Astrocyte of the cerebellum (primary cell): Measurements from ENCODE around the gene SLC13A5.

Source experiments
- DNase-seq: peaks from one replicate; pipeline ENCODE4 v3.0.0-alpha.2; 2011; ENCODE audit warnings: low read depth
- H3K4me3 ChIP-seq: 2 replicates; pipeline ENCODE4 v1.5.1; 2011; ENCODE audit warnings: mild to moderate bottlenecking, low read depth, low read length, moderate library complexity
- in situ Hi-C: cut with HindIII; loops from 2 replicates; pipeline ENCODE4 v1.10.0; 2017; ENCODE audit warnings: low sequenced_read_pairs
- TF ChIP-seq, protein P1 (sequence below): IDR thresholded peaks from 2 replicates; pipeline ENCODE4 v1.5.1; 2012; ENCODE audit warnings: low read length, low read depth, moderate library complexity, mild to moderate bottlenecking; ENCODE audit errors: missing control alignments

Gene SLC13A5

DNA sequence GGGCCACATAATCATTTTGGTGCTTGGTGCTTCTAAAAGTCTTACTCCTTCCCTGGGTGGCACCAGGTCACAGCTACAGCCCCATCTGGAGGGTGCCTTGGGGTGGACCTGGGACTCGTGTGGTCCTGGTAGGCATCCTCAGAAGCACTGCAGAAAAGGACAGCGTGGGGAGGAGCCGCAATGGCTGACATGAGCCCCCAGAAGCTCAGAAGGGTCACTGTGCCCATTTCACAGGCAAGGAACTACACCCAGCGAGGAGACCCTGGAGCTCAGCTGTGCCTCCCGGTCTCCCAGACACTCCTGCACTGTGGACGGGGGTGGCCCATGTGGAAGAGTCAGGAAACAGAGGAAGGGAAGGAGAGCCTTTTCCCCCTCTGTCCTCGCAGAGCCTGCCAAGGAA, 35.2 kb downstream of the SLC13A5 start:
- TF ChIP-seq, protein P1, sequence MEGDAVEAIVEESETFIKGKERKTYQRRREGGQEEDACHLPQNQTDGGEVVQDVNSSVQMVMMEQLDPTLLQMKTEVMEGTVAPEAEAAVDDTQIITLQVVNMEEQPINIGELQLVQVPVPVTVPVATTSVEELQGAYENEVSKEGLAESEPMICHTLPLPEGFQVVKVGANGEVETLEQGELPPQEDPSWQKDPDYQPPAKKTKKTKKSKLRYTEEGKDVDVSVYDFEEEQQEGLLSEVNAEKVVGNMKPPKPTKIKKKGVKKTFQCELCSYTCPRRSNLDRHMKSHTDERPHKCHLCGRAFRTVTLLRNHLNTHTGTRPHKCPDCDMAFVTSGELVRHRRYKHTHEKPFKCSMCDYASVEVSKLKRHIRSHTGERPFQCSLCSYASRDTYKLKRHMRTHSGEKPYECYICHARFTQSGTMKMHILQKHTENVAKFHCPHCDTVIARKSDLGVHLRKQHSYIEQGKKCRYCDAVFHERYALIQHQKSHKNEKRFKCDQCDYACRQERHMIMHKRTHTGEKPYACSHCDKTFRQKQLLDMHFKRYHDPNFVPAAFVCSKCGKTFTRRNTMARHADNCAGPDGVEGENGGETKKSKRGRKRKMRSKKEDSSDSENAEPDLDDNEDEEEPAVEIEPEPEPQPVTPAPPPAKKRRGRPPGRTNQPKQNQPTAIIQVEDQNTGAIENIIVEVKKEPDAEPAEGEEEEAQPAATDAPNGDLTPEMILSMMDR: no peak

DNA sequence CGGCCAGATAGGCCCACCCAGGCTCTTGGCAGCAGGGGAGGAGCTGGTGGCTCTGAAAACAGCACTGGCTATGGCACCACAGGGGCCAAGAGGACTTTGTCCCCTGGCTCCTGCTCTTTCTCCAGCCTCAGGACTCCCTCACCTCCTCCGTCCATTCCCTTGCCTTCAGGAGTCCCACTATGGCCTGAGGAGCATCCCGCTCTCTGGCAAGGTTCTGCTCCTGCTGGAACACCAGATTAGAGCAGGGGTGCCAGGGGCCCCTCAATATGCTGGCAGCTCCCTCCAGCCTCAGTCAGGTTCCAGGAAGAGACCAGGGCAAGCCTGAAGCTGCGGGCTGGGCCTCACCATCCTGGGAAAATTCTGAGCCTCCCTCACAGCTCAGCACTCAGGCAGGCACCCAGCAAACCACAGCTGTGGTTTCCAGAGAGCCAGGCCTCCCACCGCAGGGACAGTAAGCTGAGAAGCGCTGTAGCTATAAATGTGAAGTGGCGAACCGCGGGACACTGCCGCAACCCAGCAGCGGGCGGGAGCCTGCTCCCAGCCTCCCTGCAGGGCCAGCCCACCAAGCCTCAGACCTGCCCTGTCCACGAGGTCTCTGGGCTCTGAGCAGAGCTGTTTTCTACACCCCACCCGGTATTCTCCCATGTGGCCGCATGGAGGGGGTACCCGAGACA, 35.9 kb downstream of the SLC13A5 start:
- no peak overlapping the region for H3K4me3 ChIP-seq
- DNase-seq: no peak
- TF ChIP-seq, protein P1: no peak
- in situ Hi-C loops: loop anchor here (25.0 kb wide), 1 partner anchor 185 kb away; no protein-coding TSS in a partner anchor

More for the DNA sequence above, 35.2 kb downstream of the SLC13A5 start:
- H3K4me3 ChIP-seq: no peak overlapping the region
- no peak for DNase-seq
- in situ Hi-C loops: loop anchor here (25.0 kb wide), 1 partner anchor 184 kb away; no protein-coding TSS in a partner anchor

DNA sequence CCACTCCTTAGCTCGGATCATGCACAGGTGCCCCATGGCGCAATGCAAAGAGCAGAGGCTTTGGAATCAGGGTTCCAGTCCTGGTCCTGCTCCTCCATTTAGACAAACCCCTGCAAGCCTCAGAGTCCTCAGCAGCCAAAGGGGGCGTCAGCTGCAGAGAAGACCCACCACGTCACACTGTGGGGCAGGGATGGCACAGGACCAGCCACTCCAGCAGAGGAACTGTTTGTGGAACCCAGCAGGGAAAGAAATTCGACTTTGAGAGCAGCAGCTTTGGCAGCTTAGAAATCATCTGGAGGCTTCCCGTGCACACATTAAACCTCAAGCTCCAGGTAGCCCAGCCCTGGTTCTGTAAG, 36.4 kb downstream of the SLC13A5 start:
- DNase-seq: no peak
- H3K4me3 ChIP-seq: no peak overlapping the region
- TF ChIP-seq, protein P1: no peak
- in situ Hi-C loops: loop anchor here (25.0 kb wide), 1 partner anchor 186 kb away; no protein-coding TSS in a partner anchor

DNA sequence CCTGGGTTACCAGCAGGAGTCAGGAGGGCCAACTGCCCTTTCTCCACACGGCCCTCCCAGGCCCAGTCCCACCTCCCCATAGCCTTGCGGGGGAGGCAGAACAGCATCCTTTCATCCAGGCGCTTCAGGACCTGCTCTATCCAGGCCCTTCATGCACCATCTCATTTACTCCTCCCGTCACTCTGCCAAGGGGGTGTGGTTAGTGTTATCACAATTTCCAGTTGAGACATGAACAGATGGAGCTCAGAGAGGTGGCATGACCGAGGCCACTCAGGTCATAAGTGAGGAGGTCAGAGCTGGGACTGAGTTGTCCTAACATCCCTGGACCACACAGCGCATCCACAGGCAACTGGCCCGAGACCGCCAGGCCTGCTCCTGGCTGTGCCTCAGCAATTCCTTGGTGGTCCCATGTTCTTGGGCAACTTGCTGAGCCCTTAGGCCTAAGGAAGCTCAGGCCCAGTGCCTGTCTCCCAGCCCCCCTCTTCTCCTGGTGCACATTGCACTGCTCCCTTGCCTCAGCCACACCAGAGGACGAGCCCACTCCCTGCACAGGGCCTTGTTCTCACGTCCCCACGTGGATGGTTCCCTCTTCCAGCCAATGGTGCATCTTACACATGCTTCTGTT, 37.9 kb downstream of the SLC13A5 start:
- no peak overlapping the region for H3K4me3 ChIP-seq
- DNase-seq: no peak
- TF ChIP-seq, protein P1: no peak
- in situ Hi-C loops: loop anchor here (25.0 kb wide), 1 partner anchor 187 kb away; no protein-coding TSS in a partner anchor

DNA sequence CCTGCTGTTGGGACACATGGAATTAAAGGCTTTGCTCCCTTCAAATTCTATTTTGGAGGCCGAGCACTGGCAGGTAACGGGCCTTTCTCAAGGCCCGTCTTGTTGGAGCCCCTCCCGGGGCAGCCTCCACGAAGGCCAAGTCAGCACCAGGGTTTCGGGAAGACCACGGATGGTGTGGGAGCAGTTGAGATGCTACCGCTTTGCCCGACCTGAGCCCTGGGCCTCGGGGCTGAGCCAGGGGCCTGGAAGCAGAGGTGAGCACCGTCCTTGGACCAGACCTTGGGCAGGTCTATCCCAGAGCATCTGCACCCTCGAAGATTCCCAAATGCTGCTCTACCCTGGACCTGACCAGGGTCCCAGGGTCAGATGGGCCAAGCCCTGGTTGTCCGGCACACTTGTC, 38.6 kb downstream of the SLC13A5 start:
- TF ChIP-seq, protein P1: no peak
- no peak overlapping the region for H3K4me3 ChIP-seq
- in situ Hi-C loops: no loop called here
- no peak for DNase-seq

DNA sequence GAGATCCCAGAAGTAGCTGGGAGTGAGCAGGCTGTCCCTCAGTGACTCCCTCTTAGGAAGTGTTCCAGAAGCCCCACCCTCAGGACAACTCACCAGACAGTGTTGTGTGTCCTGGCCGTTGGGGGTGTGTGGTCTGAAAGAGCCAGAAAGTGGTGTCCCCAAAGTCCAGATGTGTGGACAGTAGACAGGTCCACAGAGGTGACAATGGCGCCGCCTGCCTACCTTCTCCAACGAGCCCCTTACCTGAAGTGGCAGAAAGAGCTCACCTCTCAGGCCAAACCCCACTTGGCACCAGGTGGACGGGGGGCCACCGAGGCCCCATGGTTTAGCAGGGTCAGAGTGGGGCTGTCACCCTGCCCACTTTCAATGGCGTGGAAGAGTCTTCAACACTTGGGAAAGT, 41.7 kb downstream of the SLC13A5 start:
- no peak overlapping the region for H3K4me3 ChIP-seq
- in situ Hi-C loops: no loop called here
- DNase-seq: no peak
- TF ChIP-seq, protein P1: no peak
